ENCODE results near the gene DDX56. TPM values are rescaled to one million over a fixed set of nuclear protein-coding genes. Genes with fewer than 3 reads are reported as not detected.

DDX56 gene
- total RNA-seq, 1 donor from 2014 or later, result 64.1 TPM

Other genes starting within 250 kb of the DDX56 start
- 1.2 TPM for gene CAMK2B, start 248.3 kb downstream of the DDX56 start, total RNA-seq
- 68.9 TPM for gene NUDCD3, start 83.2 kb downstream of the DDX56 start, total RNA-seq
- gene NPC1L1, start 32.6 kb downstream of the DDX56 start, total RNA-seq, result 0.29 TPM
- 56.3 TPM for gene TMED4, start 8.3 kb upstream of the DDX56 start, total RNA-seq
- gene OGDH, start 32.7 kb upstream of the DDX56 start, total RNA-seq, result 102 TPM
- gene ZMIZ2, start 174.9 kb upstream of the DDX56 start, total RNA-seq, result 47.8 TPM
- 1,211 TPM for gene PPIA, start 222.8 kb upstream of the DDX56 start, total RNA-seq